Epithelial cell of prostate (primary cell): ENCODE measurements around the gene STK38L.

ENCODE experiments used
- DNase-seq: peaks from one replicate; pipeline ENCODE4 v3.0.0-alpha.2; 2011; ENCODE audit warnings: low read depth, low spot score
- H3K27ac ChIP-seq: fragments of 450-650 bp; 2 replicates; pipeline ENCODE4 v1.5.1; 2017; ENCODE audit warnings: mild to moderate bottlenecking

The STK38L gene

DNA sequence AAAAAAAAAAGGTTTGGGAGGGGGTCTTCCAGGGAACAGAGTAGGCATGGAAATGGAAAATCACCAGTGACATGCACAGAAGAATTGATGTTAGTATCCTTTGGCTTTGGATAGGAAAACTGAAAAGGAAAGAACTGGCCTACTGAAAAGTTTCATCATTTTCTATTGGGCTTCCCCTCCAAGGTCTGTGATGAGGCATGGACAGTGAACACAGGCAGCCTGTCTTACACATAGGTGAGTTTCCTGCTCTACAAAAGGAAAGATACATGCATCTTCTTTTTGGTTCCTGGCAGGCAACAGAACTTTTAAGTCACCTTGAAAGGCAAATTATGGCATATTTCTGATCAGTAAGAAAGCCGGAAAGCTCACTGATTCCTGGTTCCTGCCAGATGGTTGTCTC is 94.4 kb downstream of the STK38L start:
- DNase-seq, result no peak
- H3K27ac ChIP-seq, result peak overlapping the region; percentile 97

- peak overlapping the region; percentile 97 for H3K27ac ChIP-seq
- no peak for DNase-seq
These were observed 96.9 kb downstream of the STK38L start for GRCh38 chr12:27340971-27341370.

DNA sequence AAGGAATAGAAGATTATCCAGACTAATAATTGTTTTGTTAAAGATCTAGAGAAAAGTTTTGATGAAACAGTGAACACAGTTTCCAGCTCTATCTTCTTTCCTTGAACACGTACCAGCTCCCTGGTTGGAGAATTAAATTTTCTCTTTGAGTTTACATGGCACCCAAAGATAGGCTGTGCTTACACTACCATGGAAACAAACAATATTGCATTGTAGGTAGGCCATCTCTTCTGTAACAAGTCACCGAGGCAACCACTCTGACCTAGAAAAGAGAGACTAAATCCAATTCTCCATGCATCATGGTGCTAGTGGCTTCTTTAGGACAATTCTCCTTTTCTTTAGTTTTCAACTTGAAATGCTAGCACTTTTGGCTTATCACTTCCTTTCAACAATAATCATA is 98.5 kb downstream of the STK38L start:
- peak overlapping the region; percentile 97 for H3K27ac ChIP-seq
- DNase-seq, result no peak

DNA sequence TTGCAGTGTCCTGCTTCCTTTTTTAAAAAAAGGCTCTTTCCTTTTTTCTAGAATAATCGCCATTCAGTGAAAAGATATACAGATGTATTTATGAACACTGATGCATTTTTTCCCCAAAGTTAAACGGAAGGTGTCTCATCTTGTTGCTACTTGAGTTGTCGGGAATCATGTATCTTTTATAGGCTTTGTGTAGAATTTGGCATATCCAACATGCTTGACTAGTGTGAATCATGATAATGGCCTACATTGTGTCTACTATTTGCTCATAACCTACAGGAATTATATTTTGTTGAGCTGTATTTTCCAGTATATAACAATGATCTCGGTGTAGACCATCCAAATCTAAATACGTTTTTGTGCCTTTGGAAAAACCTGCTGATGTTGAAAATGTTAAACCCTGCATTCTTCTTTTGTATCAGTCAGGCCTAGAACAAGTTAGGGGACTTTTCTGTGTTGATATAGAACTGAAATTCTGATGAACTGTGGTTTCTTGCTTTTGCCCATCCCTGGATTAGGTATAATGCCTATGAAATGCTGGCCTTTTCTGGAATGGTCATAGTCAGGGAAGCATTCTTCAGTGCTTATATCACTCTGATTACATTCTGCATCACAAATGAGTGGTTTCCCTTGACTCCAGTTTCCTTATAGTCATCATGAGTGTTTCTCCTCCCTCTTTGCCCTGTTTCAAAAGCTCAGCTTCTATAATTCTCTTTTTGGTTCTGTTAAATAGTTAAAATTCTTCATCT is 99.3 kb downstream of the STK38L start:
- H3K27ac ChIP-seq, result peak overlapping the region; percentile 97
- DNase-seq, result peak; percentile 88

GRCh38 chr12:27344246-27344645 is 100.2 kb downstream of the STK38L start:
- peak overlapping the region; percentile 97 for H3K27ac ChIP-seq
- DNase-seq, result peak; percentile 76

- no peak for DNase-seq
- H3K27ac ChIP-seq, result peak overlapping the region; percentile 97
These were observed 100.7 kb downstream of the STK38L start for GRCh38 chr12:27344760-27345159.

DNA sequence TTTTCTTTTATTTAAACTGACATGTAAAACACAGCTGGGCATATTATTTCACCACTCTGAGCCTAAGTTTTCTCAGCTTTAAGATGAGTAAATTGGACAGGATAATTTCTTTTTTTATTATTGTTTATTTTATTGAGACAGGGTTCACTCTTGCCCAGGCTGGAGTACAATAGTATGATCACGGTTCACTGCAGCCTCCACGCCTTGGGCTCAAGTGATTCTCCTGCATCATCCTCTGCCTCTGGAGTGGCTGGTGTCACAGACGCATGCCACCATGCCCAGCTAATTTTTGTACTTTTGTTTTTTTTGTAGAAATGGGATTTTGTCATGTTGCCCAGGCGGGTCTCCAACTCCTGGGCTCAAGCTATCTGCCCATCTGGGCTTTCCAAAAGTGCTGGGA is 101.3 kb downstream of the STK38L start:
- DNase-seq, result no peak
- peak overlapping the region; percentile 97 for H3K27ac ChIP-seq

DNA sequence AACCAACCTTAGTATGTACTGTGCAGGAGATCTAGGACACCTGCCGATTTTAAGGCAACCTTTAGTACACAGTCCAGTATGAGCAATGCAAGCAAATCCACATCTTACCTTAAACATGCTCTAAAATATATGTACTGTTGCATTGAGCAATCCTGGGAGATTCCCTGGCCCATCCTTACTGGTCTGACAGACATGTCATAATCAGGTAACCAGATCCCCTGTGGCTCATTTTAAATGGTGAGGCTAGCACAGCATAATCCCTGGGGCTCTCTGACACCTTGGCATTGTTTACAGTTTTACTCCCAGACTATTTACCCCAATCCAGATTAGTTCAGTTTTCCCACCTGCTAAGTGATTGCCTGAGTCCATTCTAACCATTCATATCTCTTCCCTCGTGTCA is 103.7 kb downstream of the STK38L start:
- peak overlapping the region; percentile 97 for H3K27ac ChIP-seq
- peak; percentile 55 for DNase-seq

DNA sequence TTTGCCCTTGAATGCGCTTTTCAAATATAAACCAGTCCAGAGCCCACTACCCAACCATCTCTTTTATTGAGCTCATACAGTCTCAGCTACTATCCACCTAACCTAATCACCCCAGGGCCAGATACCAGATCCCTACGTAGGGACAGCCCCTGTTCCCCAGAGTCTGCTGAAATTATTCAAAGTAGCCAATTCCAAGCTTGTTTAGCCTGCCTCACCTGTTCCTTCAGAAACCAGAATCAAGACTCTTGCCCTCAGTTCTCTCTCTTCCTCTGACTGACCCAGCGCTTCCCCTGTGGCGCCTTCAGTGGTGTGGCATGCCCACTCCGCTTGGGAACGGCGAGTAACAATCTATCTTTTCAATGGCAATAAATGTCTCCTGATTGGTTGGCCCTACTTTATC is 107.4 kb downstream of the STK38L start:
- DNase-seq, result no peak

GRCh38 chr12:27355486-27355885 is 111.4 kb downstream of the STK38L start:
- no peak for DNase-seq
- H3K27ac ChIP-seq, result no peak overlapping the region

More for the DNA sequence above, 107.4 kb downstream of the STK38L start:
- H3K27ac ChIP-seq, result no peak overlapping the region

- no peak overlapping the region for H3K27ac ChIP-seq
These were observed 111.9 kb downstream of the STK38L start for GRCh38 chr12:27355979-27356378.

DNA sequence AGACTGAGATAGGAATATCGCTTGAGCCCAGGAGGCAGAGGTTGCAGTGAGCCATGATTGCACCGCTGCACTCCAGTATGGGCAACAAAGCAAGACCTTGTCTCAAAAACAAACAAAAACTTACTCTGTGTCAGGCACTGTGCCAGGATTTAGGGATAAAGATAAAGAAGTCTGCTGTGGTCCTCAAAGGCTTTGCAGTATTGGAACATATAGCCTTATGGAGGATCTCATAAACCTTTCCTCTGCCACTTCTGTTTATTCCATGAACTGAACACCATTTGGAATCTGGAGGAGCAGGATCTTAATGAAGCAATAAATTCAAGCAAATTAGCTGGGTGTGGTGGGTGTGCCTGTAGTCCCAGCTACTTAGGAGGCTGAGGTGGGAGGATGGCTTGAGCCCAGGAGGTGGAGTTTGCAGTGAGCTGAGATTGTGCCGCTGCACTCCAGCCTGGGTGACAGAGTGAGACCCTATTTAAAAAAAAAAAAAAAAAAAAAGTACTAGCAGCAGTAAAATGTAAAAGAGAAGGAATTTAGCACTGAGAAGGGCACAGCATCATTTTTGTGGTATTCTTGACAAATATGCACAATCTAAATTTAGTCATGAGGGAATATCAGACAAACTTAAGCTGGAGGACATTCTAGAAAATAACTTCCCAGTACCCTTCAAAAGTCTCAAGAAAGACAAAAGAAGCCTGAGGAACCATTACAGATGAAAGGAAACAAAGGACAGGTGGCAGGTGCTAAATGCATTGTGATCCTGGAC is 115.7 kb downstream of the STK38L start:
- peak overlapping the region; percentile 13 for H3K27ac ChIP-seq
- DNase-seq, result no peak

More at GRCh38 chr12:27355979-27356378, 111.9 kb downstream of the STK38L start:
- no peak for DNase-seq

DNA sequence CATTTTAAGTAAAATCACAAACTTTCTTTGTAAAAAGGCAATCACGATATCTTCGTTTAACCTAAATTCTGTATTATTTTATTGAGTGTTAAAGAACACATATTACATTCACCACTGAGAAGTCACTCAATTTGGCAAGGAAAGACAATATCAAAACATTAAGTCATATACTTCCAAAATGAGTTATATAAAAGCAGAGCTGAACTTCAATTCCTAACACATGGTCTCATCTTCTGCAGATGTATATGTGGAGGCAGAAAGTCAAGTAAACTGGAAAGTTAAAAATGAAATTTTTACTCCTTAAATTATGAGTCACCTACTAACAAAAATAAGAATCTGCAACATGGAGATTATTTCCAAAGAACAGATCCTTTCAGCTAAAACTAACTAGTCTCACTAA is 117.3 kb downstream of the STK38L start:
- no peak for DNase-seq
- H3K27ac ChIP-seq, result no peak overlapping the region

- DNase-seq, result no peak
- H3K27ac ChIP-seq, result peak overlapping the region; percentile 0
These were observed 122.5 kb downstream of the STK38L start for GRCh38 chr12:27366621-27367020.

- DNase-seq, result no peak
- H3K27ac ChIP-seq, result no peak overlapping the region
These were observed 123.0 kb downstream of the STK38L start for GRCh38 chr12:27367078-27367477.
